ENCODE data around the gene CSPG4. TPM values are rescaled to one million over a fixed set of nuclear protein-coding genes. Genes with fewer than 3 reads are reported as not detected.
A peak's percentile ranks its signal among the peaks of the same experiment; 100 is the strongest.

Gene CSPG4
- total and polyA plus RNA-seq, 9 of the 15 experiments (the other 6 are each of a cell fraction or from before 2014, with no cell fraction given) = under 0.01 to 0.07 (median 0.04) TPM; not detected in 5

- TF ChIP-seq SAFB2 (IDR thresholded peaks at IDR 0.05; ENCODE audit: borderline replicate concordance, low read depth, low read length, severe bottlenecking) = no peak
- peak; percentile 98 for TF ChIP-seq SUPT5H (IDR thresholded peaks at IDR 0.05)
- no peak for TF ChIP-seq ZNF780A (CRISPR knock-in tag; IDR thresholded peaks at IDR 0.05)
- no peak for TF ChIP-seq SFPQ (IDR thresholded peaks at IDR 0.05; ENCODE audit: low read depth, low read length)
- no peak for TF ChIP-seq RBM14 (IDR thresholded peaks at IDR 0.05; ENCODE audit: borderline replicate concordance, insufficient read depth, low read depth, low read length)
- peak; percentile 65 for TF ChIP-seq USF1 (CRISPR knock-in tag; IDR thresholded peaks at IDR 0.05)
- peak; percentile 67 for TF ChIP-seq ZFX (CRISPR knock-in tag; IDR thresholded peaks at IDR 0.05)
- peak; percentile 4 for TF ChIP-seq NELFE (IDR thresholded peaks at IDR 0.05; ENCODE audit: insufficient read depth, insufficient read length)
- TF ChIP-seq FIP1L1 (IDR thresholded peaks at IDR 0.05; ENCODE audit: low read depth, low read length, poor library complexity, severe bottlenecking) = peak; percentile 89
- TF ChIP-seq ZBTB8A (IDR thresholded peaks at IDR 0.05; ENCODE audit: partially characterized antibody) = no peak
- peak in 1 of 2 experiments; percentile 17; a peak in 1 of 4 replicates for TF ChIP-seq FOXK2 (conservative IDR thresholded peaks at IDR 0.05 in 1 of 2, IDR thresholded peaks at IDR 0.05 in 1 of 2; ENCODE audit: low read depth in 2 of 2)
- TF ChIP-seq ETV5 (CRISPR knock-in tag; IDR thresholded peaks at IDR 0.05; ENCODE audit: low read depth) = peak; percentile 80; the same call in 1 of the 2 replicates
- TF ChIP-seq THRB (CRISPR knock-in tag; conservative IDR thresholded peaks at IDR 0.05) = no peak
- TF ChIP-seq CC2D1A (IDR thresholded peaks at IDR 0.05) = peak; percentile 58; the same call in 1 of the 2 replicates
- peak; percentile 54 for TF ChIP-seq HCFC1 (IDR thresholded peaks at IDR 0.05; ENCODE audit: low read depth, low read length)
- peak; percentile 44; the same call in 1 of the 2 replicates for TF ChIP-seq HDAC8 (tag; IDR thresholded peaks at IDR 0.05)
- no peak for TF ChIP-seq JUNB (CRISPR knock-in tag; conservative IDR thresholded peaks at IDR 0.05)
- TF ChIP-seq RBFOX2 (IDR thresholded peaks at IDR 0.05; ENCODE audit: low read depth, low read length) = peak; percentile 100
- no peak for TF ChIP-seq KDM1A (IDR thresholded peaks at IDR 0.05)
- TF ChIP-seq STAT6 (CRISPR knock-in tag; IDR thresholded peaks at IDR 0.05) = no peak
- no peak for TF ChIP-seq ZNF57 (CRISPR knock-in tag; IDR thresholded peaks at IDR 0.05)
These were observed 72.8 kb downstream of the CSPG4 start, which contains the start of gene IMP3 (continued) for GRCh38 chr15:75639709-75640482.
